Activated CD8-positive, alpha-beta memory T cell treated with anti-CD3 and anti-CD28 coated beads for 48 hours (primary cell): ENCODE results near the gene COL24A1.
"Not testable (repeated sequence)": the region's sequence is repeated elsewhere in the genome, so short reads cannot be mapped to it uniquely, and the experiment has no call there.

Experiments used
- DNase-seq, 3 experiments: peaks; one replicate each; pipeline ENCODE4 v3.0.0-alpha.2; 2020; ENCODE audit warnings: low read depth in 2 of 3, low spot score in 2 of 3

COL24A1 gene

DNA sequence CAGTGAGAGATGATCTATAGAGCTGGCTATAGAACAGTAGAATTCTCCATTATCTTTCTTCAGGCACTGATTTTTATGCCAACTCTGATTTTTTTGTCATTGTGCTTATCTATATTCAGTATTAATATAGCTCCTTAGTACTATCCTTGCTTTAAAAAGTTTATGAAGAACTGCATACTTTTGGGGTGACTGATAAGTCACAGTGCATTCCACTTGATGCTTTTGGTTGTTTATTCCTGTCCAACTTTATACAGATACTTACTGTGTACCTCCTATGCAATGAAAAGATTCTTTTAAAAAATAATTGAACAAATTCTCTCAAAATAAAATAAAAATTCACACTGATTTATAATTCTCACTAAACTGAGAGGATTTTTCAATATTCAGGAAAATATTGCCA is 71.6 kb downstream of the COL24A1 start:
- no peak for DNase-seq

- no peak for DNase-seq
Observed at GRCh38 chr1:86082183-86082582, 74.4 kb downstream of the COL24A1 start.

DNA sequence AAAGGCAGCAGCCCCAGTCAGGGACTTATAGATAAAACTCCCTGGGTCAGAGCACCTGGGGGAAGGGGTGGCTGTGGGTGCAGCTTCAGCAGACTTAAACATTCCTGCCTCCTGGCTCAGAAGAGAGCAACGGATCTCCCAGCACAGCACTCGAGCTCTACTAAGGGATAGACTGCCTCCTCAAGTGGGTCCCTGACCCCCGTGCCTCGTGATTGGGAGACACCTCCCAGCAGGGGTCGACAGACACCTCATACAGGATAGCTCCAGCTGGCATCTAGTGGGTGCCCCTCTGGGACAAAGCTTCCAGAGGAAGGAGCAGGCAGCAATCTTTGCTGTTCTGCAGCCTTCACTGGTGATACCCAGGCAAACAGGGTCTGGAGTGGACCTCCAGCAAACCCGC is 84.1 kb downstream of the COL24A1 start:
- DNase-seq = not testable (repeated sequence)

GRCh38 chr1:86071870-86072269 is 84.7 kb downstream of the COL24A1 start:
- DNase-seq = not testable (repeated sequence)

DNA sequence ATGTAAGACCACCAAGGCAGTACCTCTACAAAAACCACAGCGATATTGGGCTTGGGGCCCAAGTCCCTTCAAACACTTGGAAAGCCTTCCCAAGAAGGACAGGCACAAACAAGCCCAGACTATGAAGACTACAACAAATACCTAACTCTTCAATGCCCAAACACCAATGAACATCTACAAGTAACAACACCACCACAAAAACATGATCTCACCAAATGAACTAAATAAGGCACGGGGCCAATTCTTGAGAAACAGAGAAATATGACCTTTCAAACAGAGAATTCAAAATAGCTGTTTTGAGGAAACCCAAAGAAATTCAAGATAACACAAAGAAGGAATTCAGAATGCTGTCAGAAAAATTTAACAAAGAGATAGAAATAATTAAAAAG is 86.8 kb downstream of the COL24A1 start:
- no peak for DNase-seq

DNA sequence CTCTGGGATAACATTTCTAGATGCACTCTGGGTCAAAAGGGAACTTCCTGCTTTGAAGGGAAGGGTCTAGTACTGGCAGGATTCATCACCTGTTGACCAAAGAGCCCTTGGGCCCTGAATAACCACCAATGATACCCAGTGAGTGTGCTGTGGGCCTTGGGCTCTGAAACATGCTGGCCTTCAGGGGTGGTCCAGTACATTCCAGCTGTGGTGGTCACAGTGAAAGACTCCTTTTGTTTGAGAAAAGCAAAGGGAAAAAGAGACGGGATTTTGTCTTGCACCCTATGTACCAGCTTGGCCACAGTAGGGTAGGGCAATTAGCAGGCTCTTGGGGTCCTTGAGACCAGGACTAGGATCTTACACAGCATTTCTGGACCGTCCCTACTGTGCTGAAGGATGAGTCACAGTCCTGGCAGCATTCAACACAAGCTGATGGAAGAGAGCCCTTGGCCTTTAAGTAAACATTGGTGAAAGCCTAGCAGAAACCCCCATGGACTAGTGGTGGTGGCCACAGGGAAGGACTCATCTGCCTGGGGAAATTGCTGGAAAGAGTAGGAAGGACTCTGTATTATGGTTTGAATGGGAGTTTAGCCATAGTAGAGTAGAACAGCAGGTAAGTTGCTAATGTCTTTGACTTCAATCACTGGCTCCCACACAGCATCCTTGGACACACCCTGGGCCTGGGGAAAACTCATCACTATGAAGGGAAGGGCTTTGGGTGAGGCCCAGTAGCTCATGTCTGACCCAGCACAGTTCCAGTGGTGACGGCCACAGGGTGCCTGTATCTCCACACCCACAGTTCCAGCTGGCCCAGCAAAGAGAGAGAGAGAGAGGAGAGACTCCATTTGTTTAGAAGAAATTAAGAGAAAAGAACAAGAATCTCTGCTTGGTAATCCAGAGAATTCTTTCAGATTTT is 87.5 kb downstream of the COL24A1 start:
- DNase-seq = no peak

- DNase-seq = no peak
Observed at GRCh38 chr1:86068271-86068721, 88.3 kb downstream of the COL24A1 start.

DNA sequence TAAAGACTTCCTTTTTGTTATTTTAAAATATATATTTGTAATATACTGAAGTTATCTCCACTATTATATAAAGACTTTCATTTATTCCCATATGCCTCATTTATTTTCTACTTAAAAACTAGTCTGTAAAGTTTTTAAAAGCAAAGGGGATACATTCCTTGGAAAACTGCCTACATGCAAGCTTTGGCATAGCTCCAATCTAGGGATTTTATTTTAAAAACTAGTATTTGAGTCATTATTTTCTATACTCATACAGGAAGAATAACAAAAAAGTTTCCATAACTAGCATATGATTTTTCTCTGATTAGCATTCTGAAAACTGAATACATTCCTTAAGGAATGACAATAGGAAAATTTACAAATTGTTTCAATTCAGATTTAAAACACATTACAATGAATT is 88.9 kb downstream of the COL24A1 start:
- no peak for DNase-seq

DNA sequence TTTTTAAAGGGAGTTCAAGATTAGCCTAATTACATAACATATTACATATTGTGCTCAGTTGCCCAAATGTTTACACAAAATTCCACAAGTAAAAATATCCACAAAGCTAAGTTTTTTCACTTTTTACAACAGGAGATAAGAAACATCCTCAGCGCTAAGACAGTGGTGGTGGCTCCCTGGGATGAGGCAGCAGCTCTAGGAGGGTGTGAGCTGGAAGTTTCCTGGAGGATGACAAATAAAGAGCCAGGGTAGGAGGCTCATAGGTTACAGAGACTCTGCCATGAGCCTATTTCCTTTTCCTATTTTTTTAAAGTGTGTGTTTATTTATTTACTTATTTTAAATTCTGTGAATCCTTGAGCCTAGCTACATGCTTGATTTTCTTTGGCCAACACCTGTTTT is 91.7 kb downstream of the COL24A1 start:
- DNase-seq = no peak

GRCh38 chr1:86063721-86064120 is 92.9 kb downstream of the COL24A1 start:
- DNase-seq = no peak

- DNase-seq = no peak
Observed at GRCh38 chr1:86062453-86062852, 94.1 kb downstream of the COL24A1 start.

- no peak for DNase-seq
Observed at GRCh38 chr1:86061551-86061990, 95.0 kb downstream of the COL24A1 start.

DNA sequence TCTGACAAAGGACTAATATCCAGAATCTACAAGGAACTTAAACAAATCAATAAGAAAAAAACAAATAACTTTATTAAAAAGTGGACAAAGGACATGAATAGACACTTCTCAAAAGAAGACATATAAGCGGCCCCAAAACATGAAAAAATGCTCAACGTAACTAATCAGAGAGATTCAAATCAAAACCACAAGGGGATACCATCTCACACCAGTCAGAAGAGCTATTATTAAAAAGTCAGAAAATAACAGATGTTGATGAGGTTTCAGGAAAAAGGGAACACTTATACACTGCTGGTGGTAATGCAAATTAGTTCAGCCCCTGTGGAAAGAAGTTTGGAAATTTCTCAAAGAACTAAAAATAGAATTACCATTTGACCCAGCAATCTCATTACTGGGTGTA is 102.2 kb downstream of the COL24A1 start:
- no peak for DNase-seq

DNA sequence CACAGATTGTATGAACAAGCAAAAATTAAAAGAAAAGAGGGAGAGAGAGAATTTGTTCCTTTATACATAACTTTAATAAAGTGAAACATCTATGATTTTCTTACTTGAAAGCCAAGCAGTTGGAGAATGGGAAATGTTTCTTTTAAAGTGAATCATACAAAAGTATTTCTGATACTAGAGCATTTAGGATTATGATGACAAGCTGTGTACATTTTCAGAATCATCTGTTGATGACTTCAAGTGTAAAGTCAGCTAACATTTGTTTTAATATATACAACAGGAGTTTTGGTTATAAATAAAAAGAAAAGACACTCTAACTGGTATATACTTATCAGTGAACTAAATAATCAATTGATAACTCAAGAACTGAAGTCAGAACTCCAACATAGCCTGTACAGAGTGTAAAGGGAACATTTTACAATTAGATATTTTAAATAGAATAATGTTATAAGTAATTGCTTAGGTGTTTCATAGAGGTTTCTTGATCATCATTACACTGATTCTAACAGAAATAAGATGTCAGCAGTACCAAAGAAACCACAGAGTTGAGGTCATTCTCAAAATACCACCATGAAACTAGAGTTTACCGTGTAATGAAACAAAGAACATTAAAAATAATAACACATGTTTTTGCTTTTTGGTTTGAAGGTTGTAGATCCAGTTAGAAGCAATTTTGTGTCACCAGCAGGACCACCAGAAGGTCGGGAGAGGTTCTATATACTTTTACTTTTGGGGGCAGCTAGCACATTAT is 103.4 kb downstream of the COL24A1 start:
- no peak for DNase-seq

GRCh38 chr1:86035101-86035500 is 121.5 kb downstream of the COL24A1 start:
- DNase-seq = no peak

- no peak for DNase-seq
Observed at GRCh38 chr1:86030180-86030579, 126.4 kb downstream of the COL24A1 start.

DNA sequence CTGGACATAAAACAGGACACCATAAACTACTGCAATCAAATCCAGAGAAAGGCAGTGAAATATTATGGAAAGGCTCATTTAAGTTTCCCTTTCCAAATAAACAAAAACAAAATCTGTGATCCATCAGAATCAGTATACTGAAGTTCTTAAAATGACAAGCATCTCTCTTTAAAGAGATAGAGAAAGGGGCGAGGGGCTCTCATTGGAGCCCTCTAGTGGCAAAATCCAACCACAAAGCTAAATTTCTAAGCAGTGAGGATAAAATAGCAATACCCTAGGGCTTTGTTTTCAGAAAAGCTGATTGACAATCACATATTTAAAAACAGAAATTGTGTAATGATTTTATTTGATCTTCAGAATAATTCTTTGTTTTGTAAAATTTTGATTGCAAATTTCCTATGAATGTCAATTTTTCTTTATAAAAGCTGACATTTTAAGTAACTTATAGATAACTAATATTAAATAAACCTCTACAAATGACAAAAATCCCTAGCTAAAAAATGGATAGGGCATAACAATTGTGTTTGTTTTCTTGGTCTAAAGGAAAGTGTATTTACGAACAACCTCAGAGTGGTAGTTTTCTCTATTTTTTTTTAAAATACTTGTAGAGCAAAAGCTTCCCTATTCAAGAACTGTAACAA is 138.2 kb downstream of the COL24A1 start:
- no peak for DNase-seq

DNA sequence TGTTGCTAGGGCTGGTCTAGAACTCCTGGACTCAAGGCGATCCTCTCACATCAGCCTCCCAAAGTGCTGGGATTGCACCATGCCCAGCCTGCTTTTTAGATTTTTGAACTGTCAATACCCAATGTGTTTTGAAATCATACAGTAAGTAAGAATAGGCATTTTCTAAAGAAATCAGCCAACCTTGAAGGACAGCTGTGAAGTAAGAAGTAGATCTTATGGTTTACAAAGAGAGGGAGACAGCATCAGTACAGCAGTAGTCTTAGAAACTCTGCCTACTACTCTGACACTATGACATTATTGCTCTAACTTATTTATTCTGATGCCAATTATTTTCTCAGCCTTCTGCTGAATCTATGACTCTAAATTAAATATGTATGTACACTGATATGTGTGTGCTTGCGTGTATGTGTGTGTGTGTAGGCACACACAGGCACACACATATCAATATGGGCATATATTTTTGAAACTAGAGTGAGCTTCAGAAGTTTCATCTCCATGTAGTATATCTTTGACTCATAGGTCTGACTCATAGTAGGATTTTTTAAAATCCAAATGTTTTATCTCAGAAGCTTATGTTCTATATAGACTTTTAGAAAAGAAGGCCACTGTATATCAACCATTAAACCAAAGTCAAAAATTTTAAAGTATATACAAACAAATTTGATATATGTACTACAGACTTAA is 140.4 kb downstream of the COL24A1 start:
- no peak for DNase-seq

DNA sequence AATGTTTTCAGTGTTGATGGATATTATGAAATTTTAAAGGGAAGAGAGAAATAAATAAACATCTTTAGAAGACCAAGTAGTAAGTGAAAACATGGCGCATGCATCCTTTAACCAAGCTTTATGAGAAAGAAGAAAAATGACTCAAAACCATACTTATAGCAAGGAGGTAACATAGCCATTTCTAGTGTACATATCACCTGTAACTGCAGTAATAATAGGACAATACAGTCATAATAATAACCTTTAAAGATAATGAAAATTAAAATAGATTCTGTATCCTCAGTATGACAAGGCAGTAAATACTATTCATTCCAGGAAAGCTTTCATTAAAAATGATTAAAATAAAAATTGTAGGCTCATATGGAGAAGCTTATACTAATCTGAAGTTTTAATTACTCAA is 141.2 kb downstream of the COL24A1 start:
- DNase-seq = no peak

GRCh38 chr1:86000601-86001000 is 156.0 kb downstream of the COL24A1 start:
- no peak for DNase-seq
